GM18868 (cell line): Measurements from ENCODE around the gene ZNF536.
"Not testable (repeated sequence)": the region's sequence is repeated elsewhere in the genome, so short reads cannot be mapped to it uniquely, and the experiment has no call there.

Experiments used
- ATAC-seq: cut with Tn5 transposase; IDR thresholded peaks from one replicate; pipeline ENCODE4 v1.9.1; 2021; ENCODE audit warnings: mild to moderate bottlenecking, moderate library complexity; ENCODE audit not compliant: unreplicated experiment

The ZNF536 gene

GRCh38 chr19:30443531-30444252 is 71.5 kb downstream of the ZNF536 start:
- ATAC-seq, result no peak

DNA sequence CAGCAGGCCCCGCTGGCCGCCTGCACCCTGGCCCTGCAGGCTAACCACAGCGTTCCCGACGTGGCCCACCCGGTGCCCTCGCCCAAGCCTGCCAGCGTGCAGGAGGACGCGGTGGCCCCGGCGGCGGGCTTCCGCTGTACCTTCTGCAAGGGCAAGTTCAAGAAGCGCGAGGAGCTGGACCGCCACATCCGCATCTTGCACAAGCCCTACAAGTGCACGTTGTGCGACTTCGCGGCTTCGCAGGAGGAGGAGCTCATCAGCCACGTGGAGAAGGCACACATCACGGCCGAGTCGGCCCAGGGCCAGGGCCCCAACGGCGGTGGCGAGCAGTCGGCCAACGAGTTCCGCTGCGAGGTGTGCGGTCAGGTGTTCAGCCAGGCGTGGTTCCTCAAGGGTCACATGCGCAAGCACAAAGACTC is 72.1 kb downstream of the ZNF536 start:
- no peak for ATAC-seq

GRCh38 chr19:30444686-30445232 is 72.6 kb downstream of the ZNF536 start:
- ATAC-seq, result no peak

DNA sequence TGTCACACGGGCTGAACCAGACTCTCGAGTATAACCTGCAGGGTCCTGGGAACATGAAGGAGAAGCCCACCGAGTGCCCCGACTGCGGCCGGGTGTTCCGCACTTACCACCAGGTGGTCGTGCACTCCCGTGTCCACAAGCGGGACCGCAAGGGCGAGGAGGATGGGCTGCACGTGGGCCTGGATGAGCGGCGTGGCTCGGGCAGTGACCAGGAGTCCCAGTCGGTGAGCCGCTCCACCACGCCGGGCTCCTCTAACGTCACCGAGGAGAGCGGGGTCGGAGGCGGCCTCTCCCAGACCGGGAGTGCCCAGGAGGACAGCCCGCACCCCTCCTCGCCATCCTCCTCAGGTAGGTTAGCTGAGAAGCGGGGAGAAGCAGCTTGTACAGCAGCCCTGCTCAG is 73.2 kb downstream of the ZNF536 start:
- no peak for ATAC-seq

GRCh38 chr19:30446120-30446519 is 73.9 kb downstream of the ZNF536 start:
- not testable (repeated sequence) for ATAC-seq

GRCh38 chr19:30446850-30447552 is 74.8 kb downstream of the ZNF536 start:
- ATAC-seq, result no peak

DNA sequence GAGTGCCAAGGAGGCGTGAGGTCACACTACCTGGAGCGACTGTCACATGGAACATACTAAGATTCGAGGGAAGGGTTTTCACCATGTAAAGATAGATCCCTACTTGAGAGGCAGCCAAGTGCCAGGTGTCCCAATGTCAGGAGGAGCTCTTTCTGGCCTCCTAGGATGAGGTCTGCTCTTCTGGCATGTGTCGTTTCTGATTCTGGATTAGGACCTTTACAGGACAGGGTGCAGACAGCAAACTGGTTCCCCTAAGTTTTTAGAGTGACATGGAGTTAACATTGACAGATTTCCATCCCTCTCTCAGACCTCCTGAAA is 75.3 kb downstream of the ZNF536 start:
- ATAC-seq, result no peak

DNA sequence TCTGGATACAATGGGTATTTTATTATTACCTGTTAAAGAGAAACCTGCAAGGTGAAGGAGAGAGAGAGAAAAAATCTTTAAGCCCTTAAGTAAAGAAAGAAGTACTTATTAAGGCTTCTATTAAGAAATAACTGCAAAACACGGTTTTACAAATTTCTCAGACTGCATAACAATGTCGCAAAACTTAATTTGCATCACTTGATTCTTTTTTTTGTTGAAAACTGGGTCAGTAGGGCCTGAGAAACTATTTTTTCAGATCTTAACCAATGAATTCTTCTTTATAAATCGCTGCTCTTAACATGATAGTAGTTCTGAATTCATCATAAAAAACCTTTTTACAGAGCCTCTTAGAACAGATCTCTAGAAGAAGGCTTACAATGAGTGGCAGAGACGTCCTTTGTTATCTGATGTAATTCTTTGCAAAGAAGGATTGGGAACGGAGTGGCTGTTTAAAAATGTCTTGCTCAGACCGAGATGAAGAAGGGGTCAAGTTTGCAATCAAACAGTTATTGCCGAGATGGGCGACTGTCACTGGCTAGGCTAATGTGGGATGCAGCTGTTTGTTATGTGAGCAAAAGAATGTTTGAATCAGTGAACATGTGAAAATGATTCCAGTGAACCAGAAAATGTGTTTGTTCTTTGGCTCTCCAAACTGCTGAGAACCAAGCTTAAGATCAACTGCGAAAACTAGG is 76.3 kb downstream of the ZNF536 start:
- no peak for ATAC-seq

- ATAC-seq, result no peak
These were observed 77.0 kb downstream of the ZNF536 start for GRCh38 chr19:30449078-30449590.

DNA sequence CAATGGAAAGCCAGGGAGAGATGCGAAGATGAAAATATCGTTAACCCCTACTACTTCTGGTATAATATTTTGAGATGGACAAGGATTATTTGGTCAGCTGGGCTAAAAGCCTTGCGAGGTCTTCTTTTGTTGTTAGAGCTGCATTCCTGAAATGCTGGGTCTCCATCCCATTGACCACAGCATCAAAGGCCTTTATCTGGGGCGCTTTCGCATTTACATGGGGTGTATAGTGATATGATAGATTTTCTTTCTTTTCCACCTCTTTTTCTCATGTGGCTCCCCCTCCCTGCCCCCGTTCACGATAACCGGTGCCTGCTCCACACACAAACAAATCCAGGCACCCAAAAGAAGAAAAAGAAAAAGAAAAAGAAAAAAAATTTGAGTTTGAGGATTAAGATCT is 77.5 kb downstream of the ZNF536 start:
- ATAC-seq, result no peak

DNA sequence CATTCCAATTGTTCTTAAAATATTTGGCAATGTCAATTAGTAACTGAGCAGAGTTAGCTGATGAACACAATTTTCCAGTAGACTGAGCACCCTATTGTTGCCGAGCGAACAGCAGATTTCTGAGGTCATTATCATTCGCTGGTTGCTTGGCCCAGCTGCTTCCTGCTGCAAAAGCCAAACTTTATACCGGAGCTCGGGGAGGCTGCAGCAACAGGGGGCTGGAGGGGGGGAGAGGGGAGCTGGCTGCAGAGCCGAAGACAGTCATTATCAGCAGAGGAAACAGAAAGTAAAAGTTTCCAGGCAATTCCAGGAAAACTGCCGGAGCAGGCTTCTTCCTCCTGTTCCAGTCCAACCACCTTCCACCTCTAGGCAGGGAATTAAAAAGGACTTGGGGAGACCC is 77.9 kb downstream of the ZNF536 start:
- no peak for ATAC-seq

DNA sequence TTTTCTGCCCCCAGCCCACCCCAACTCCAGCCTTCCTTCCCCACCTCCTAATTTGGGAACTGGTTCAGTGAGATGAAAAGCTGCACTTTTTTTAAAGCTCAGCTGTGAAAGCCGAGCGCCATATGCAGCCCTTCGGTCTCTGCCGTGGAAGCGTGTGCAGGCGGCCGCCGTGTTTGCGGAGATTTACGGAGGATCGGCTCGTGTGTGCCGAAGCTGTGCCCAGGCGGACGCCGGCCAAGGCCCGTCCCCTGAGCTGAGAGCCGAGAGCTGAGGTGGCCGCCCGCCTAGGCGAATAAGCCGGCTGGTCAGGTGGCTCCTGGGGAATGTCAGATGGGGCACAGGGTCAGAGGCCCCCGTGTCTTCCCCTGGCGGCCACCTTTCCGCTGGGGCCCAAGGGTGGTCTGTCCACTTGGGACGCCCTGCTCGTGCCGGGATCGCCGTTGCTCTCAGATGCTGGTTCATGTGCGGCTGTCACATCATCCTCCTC is 78.7 kb downstream of the ZNF536 start:
- no peak for ATAC-seq

DNA sequence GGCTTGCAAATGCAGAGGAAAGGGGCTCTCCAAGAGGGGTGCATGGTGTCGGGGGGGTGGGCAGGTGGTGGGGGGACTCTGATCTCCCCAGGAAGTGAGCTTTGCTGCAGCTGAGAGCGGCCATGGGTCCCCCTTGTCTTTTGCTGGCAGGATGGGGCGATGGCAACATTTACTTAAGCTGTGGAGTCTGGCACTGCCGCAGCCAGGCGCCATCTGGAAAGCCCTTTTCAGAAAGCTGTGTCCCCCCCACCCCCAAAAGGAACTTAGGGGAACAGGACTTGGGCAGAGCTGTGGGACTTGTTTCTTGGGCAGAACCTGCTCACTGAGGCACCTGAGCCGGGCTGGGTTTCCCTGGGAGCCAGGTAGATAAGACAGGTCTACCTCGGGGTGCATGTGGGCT is 80.7 kb downstream of the ZNF536 start:
- no peak for ATAC-seq

DNA sequence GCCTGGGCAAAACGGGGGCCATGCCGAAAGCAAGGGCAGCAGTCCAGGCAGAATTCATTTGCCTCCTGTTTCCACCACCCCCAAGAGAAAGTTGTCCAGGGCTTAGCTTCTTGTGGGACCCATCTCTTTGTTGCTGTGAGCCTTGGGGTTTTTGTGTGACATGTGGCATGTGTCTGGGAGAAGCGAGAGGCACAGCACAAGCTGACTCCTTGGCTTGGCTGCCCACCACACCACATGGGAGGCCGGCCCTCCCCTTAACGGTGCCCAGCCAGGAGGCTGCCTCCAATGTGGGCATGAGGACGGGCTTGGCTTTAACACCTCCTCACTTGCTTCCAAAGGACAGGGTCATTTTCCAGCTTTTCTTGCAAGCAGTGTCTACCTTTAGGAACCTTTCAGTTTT is 81.6 kb downstream of the ZNF536 start:
- no peak for ATAC-seq

DNA sequence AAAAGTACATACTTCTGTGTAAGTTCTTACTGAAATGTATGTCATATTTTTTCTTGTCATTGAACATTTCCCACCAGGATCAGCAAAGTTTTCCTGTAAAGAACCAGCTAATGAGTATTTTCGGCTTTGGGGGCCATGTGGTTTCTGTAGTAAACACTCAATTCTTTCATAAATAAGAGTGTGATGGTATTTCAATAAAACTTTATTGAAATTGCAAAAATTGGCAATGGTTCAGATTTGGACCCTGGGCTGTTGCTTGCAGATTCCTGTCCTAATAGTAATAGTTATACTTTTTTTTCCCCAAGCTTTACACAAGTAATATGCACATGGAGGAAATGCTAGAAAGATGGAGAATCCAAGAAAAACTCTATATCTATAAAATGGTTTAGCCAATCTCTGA is 83.7 kb downstream of the ZNF536 start:
- ATAC-seq, result no peak

GRCh38 chr19:30457484-30457883 is 85.3 kb downstream of the ZNF536 start:
- ATAC-seq, result no peak

DNA sequence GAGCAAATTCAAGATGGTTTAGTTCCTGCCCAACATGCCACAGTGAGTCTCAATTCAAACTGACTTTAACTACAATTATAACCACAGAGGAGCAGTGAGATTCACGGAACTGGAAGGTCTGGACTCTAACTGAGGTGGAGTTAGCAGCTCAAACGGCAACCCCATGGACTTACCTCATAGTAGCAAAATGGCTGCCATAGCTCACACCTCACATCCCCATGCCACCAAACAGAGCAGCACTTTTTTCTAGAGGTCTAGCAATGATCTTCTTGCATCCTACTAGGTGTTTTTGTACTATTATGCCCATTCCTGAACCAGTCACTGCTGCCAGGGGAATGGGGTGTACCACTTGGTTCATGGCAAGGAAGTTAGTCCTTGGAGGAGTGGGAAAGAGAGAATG is 87.7 kb downstream of the ZNF536 start:
- ATAC-seq, result no peak

DNA sequence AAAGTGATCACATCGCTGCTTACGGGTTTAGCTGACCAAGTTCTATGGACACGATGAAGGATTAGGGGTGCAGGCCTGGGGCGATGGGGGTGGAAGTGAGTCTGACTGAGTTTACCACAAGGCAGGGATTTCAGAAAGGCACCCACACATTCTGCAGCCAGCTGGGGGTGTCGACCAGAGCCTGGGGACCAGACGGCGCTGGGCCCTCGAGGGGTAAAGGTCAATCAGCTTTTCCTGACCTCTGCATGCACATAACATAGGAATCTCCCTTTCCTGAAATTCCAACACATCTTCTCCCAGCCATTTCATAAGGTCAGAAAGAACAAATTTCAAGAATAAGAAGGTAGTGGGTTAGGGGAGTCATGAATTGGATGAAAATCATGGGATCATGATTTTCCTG is 92.0 kb downstream of the ZNF536 start:
- no peak for ATAC-seq

- not testable (repeated sequence) for ATAC-seq
These were observed 94.4 kb downstream of the ZNF536 start for GRCh38 chr19:30466598-30466997.

DNA sequence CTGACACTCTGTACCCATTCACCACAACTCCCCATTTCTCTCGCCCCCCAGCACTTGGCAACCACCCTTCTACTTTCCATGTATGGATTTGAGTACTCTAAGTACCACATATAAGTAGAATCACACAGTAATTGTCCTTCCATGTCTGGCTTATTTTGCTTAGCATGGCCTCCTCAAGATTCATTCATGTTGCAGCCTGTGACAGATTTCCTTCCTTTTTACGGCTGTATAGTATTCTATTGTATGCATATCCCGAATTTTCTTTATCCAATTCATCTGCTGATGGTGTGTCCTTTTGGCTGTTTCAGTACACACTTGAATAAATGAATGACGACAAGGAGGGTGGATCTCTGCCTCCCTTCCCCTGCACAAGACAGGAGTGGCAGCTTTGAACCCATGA is 95.1 kb downstream of the ZNF536 start:
- ATAC-seq, result no peak

GRCh38 chr19:30469774-30470173 is 97.6 kb downstream of the ZNF536 start:
- no peak for ATAC-seq

DNA sequence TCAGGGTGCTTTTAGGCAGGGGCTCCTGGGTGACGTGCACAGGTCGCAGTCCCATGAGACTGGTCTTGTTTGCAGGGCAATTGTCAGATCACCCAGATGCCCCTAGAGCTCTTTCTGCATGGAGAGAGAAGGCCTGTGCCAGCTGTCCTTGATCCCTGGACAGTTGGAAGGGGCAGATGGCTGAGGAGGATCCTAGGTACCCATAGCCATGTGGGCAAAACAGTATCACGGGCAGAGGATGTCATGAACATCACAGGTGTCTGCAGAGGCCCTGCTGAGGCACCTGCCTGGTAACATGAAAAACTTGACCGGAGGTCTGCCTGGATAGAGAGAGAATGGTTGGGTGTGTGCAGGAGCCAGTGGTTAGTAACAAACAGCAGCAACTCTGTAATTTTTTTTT is 99.3 kb downstream of the ZNF536 start:
- ATAC-seq, result no peak
